GM18517 (cell line): Measurements from ENCODE around the gene RGPD3.
"Not testable (repeated sequence)": the region's sequence is repeated elsewhere in the genome, so short reads cannot be mapped to it uniquely, and the experiment has no call there.

Experiments
- ATAC-seq: cut with Tn5 transposase; IDR thresholded peaks from one replicate; pipeline ENCODE4 v1.9.1; 2021; ENCODE audit warnings: mild to moderate bottlenecking, moderate library complexity; ENCODE audit not compliant: unreplicated experiment

Gene RGPD3

DNA sequence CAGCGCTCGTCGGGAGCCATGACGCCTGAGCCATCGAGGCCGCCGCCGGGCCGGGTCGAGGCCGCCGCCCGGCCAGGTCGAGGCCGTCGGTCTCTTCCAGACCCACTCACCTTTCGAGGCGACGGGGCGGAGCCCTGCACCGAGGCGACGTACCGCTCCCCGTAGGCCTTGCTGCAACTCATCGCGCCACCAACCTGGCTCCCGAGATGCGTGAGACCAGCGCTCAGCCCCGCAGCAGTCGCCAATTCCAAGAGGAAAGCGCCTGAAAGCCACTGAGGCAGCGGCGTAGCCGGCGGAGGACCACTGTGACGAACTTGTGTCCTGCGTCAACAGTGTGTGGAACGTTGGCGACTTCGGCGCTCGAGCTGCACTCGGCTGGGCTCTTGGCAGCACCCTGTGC lies at the start of gene RGPD3:
Gene RGPD3, minus strand, starts transcription at position 307 of the 400 bp plus-strand sequence. Its CDS starts 125 bp downstream, at position 182.
- not testable (repeated sequence) for ATAC-seq

DNA sequence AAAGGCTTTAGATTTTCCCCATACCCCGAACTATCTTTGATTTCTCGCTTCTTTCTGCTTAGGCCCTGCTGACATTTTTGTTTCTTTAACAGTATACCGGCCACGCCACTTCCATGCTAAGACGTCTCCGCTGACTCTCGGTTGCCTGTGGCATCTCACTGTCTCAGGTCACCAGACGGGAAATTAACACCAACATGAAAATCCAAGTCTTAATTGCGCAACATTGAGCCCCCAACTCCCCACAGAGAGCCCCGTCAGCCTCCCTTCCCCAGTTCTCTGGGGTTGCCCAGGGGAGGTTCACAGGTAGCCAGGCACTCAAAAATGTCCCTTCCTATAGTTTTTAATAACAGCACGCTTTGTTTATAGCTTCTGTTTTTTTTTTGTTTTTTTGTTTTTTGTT lies 49.1 kb upstream of the RGPD3 start:
- no peak for ATAC-seq

DNA sequence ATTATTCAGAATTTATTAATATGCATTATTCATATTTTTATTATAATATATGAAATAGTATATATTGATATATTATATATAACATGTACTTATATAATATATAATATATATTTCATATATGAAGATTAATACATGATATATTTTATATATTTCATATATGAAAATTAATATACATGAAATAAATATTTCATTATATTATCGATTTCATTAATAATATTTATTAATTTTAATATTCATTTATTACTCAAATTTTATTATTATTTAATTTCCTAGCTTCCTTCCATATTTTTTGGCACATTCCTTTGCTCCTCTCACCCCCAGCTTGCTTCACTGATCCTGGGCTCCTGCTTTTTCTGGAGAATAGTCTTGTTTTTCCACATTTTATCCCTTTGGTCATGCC lies 48.7 kb upstream of the RGPD3 start:
- ATAC-seq: no peak

DNA sequence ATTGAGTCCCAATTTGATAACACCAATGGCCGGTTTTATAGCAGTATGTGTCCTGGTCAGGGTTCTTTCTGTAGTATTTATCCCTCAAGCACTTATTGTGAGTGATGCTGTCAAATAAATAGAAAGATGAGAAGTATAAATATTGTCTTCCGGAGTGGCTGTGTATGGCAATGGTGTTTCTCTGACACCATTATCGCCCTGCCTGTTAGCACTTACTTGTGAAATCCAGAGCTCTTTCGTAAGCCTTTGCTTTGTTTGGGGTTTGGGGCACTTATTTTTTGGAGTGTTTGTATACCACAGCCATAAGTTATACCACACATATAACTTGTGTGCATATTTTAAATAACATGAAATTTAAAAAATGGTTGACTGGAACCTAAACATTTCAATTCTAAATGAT lies 48.2 kb upstream of the RGPD3 start:
- no peak for ATAC-seq

DNA sequence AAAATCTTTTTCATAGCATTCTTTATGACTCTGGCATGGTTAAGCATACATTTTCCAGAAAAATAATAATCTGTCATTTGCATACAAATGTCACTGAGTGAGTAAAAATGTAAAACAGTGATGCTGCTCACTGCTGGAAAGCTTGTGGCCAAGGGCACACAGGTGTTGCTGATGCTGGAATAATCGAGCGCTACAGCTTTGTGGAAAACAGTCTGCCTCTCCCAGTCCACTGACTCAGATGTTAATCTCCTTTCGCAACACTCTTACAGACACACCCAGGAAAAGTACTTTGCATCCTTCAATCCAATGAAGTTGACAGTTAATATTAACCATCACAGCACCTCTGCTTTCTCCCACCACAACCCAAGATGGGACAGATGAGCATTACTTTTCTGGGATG lies 46.6 kb upstream of the RGPD3 start:
- ATAC-seq: not testable (repeated sequence)

DNA sequence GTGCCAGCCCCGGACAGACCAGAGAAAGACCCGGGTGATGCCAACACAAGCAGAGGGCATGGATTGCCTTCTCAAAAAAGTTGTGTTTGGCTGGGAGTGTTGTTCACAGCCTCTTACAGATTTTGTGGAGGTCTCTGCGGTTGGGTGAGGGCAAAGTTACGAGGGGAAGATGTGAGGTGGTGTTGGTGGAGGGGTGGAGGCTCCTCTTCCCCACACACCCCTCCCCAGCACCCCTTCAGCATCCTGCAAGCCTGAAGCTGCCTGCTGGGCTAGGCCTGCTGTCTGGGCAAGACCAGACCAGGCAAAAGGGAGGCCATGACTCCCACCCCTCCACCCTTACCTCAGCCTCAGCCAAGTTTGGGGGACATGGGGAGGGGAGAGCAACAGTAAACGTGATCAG lies 45.2 kb upstream of the RGPD3 start:
- not testable (repeated sequence) for ATAC-seq

DNA sequence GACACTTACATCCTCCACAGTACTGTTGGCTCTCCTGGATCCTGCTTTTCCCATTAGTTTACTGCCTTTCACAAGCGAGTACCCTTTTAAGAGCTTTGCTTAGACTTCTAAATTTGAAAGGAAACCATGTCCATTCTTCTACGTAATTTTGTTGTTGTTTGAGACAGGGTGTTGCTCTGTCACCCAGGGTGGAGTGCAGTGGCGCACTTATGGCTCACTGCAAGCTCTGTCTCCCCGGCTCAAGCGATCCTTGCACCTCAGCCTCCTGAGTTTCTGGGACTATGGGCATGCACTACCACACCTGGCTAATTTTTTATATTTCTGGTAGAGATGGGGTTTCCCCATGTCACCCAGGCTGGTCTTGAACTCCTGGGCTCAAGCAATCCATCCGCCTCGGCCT lies 43.7 kb upstream of the RGPD3 start:
- ATAC-seq: not testable (repeated sequence)

DNA sequence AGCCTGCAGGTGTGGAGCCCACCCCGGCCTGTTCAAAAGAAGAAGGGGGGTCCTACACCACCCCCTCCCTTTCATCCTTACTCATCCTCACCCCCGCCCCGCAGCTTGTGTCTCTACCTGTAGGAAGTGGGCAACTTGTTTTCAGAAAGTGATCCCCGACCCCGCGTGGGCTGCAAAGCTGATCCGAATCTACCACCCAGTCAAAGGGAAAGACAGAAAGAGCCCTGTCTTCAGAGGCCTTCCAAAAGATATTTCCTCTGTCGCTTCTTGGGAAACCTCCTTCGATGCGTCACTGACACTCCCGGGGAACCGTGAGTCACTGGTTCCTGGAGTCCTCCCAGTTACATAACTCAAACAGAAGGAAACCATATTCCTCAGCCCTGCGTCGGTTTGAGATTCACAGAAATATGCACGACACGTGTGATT lies 43.3 kb upstream of the RGPD3 start:
- ATAC-seq: not testable (repeated sequence)

DNA sequence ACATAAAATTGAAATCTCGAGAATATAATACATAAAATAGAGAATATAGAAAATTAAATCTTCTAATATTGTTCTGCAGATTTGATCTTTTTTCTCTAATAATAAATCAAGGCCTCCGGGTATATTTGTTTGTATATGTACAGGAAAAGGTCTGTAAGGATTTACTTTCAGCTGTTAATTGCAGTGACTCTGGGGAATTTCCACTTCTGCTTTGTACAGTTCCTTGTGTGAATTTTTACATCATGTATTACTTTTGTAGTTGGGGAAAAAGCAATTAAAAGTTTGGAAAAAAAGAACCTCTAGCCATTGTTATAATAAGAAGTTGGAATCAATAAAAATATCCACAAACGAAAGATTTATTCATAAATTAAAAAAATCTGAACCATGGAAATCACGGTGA lies 42.6 kb upstream of the RGPD3 start:
- not testable (repeated sequence) for ATAC-seq

DNA sequence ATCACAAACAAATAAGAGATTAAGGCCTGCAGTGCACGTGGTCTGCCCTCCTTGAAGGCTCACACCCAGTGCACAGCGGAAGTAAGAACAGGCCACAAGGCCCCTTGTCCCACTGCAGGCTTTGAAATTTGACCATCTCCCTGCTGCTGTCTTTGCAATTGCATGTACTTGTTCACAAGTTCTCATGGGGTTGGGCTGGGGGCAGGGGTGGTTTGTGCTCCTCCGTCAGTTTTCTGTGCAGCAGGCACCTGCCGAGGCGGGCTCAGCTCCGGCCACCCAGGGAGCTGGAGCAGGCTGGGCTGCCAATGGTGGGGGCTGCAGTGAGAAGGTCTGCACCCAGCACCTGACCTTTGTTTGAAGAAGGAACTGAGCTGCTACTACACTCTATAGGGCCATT lies 41.2 kb upstream of the RGPD3 start:
- not testable (repeated sequence) for ATAC-seq

DNA sequence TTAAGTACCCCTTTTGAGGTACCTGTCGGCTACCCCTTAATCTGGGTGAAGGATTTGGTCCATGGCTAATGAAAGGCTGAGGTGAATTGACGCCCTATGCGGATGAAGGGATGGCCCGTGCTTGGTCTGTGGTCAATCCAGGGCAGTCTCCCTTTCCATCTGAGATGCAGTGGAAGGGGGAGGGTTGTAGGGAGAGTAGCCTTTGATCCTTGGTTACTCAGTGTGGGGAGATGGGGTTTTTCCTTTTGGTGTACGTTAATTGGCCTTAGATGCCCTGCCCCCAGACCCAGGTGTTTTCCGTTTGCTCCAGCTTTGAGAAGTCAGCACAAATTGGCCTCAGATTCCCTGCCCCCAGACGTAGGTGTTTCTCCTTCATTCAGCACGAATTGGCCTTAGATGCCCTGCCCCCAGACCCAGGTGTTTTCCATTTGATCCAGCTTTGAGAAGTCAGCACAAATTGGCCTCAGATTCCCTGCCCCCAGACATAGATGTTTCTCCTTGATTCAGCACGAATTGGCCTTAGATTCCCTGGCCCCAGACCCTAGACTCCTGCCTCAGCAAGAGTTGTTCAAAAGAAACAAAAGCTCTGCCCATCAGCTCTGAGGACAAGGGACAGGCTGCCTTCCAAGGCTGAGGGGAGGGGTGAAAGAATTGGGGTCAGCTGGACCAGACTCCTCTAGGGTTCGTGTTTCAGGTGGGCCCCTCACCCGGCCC lies 40.6 kb upstream of the RGPD3 start:
- ATAC-seq: not testable (repeated sequence)

DNA sequence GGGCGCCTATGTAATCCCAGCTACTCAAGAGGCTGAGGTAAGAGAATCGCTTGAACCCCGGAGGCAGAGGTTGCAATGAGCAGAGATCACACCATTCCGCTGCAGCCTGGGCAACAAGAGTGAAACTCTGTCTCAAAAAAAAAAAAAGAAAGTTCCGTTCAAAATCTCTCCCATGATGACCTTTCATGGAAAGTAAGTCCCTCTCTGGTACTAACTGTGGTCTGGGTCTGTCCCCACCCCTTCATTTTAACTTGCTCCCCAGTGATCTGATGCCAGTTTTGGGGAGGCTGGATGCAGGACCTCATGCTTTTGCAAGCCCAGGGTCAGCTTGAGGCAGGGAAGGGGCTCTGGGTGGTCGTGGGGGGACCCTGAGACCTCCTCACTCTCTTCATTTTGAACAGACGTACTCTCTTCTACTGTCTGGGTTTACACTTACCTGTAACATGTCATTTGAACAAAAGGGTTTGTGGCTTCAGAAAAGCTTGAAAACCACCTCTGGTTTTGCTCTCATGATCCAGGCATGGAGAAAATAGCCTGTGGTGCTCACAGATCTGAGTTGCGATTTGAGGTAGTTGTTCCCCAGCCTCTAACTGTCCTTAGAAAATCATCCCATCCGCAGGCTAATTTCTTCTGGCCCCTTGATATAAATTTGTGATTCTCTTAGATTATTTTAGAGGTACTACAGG lies 37.9 kb upstream of the RGPD3 start:
- not testable (repeated sequence) for ATAC-seq

DNA sequence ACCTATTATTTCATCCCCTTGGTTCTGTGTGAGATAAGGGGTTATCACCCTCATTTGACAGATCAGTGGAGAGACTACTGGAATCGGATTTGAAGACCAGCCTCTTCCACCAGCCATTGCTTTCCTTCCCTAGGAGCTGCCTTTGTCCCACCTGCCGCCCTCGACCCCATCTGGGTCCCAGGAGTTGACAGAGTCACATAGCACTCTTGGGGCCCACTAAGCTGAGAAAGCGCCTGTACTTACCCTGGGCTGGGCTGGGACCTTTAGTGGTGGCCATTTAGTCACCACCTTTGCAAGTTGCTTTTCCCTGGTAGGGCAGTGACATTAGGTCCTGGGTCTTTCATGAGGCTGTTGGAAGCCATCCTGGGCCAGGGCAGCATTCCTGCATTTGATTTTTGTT lies 36.6 kb upstream of the RGPD3 start:
- ATAC-seq: not testable (repeated sequence)

DNA sequence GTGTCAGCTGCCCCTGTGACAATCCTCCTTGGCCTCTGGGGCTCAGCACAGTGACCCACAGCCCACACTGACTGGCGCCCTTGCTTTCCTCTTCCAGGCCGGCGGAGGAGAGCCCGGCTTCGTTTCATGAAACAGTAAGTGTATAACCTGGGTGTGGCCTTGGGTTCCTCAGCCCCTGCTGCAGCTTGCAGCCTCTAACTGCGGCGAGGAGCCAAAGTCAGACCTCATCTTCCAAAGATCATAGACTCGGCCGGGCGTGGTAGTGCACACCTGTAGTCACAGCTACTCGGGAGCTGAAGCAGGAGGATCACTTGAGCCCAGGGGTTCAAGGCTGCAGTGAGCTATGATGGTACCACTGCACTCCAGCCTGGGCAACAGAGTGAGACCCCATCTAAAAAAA lies 36.0 kb upstream of the RGPD3 start:
- ATAC-seq: not testable (repeated sequence)

DNA sequence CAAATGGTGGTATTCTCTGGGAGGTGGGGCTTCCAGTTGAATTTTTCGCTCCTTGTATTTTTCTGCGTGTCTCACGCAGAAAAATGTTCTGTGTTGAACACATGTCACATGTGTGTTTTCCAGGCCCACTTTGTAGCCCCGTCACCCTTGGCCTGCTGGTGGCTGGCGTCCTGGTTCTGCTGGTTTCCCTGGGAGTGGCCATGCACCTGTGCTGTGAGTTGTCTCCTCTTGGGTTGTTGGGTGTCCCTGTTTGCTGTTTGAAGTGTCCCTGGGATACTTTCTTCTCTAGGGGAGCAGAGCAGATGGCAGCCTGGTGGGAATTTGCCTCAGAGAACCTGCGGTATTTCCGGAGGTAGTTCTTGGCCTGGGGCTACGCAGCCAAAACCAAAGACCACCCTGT lies 34.1 kb upstream of the RGPD3 start:
- ATAC-seq: not testable (repeated sequence)

DNA sequence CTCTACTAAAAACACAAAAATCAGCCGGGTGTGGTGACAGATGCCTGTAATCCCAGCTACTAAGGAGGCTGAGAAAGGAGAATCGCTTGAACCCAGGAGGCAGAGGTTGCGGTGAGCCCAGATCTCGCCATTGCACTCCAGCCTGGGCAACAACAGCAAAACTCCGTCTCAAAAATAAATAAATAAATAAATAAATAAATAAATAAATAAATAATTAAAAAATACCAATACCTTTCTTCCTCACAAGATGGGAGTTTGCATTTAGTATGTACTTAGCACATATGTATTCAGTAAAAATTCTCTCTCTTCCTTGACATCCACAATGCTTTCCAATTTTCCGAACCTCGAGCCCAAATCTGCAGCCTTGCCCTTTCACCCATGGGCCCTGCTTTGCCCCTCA lies 32.1 kb upstream of the RGPD3 start:
- ATAC-seq: not testable (repeated sequence)

DNA sequence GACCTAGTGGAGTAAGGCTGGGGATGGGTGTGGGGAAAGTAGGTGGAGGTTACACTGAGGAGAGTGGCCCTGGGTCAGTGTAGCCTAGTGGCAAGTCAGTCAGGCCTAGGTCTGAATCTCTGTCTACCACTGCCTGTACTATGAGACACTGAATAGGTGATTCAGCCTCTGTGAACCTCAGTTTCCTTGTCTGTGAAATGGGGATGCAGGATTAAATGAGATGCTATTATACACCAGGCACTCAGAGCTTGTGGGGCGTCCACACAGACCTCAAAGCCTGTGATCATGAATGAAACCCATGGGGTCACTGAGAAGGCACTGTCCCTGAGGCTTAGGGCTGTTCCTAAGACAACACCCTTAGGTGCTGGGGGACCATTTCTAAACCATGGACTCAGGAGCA lies 30.3 kb upstream of the RGPD3 start:
- ATAC-seq: not testable (repeated sequence)

DNA sequence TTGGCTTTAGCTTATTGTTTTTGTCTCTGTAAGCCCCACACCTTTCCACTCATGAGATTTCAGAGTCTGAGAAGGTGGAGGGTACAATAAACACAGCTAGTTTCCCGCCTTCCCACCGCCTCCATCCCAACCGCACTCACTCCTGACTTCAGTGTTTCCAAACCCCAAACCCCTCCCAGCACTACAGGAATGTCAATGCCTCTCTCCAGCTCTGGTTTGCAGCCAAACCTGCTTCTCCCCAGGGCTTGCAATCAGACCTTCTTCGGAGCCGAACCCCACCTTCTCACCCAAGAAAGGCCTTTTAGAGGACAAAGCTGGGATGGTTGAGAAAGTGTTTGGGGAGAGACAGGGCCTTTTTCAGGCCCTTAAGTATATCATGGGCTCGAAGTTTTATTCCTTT lies 24.7 kb upstream of the RGPD3 start:
- ATAC-seq: not testable (repeated sequence)

DNA sequence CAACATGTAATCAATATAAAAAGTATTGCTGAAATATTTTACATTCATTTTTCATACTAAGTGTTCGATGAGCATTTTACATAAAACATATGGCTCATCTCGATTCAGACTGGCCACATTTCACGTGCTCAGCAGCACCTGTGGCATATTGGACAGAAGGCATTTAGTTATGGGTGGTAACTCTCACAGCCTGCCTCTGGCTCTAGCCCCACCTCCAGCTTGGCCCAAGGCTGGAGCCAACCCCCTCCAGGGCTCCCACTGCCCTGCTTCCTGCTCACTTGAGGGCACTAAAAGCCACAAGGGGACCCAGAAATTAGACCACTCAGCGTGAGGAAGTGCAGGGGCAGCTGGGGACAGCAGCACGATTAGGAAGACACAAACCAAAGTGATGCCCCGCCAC lies 24.2 kb upstream of the RGPD3 start:
- ATAC-seq: not testable (repeated sequence)

DNA sequence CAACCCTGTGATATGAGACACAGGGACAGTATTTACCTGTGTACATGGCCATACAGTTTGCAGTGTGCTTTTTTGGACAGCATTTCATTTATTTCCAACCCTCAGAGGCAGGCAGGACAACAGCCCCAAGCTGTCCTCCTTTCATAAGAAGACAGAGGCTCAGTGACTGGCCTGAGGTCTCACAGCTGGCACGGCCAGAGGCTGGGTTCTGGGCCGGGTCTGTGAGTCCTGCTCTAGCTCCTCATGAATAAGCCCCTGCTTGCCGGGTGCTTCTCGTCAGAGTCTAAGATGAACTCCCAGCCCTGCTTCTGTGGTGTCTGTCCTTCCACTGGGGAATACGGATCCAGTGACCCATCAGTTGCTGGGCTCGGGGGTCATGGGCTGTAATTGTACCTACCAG lies 21.5 kb upstream of the RGPD3 start:
- ATAC-seq: not testable (repeated sequence)

DNA sequence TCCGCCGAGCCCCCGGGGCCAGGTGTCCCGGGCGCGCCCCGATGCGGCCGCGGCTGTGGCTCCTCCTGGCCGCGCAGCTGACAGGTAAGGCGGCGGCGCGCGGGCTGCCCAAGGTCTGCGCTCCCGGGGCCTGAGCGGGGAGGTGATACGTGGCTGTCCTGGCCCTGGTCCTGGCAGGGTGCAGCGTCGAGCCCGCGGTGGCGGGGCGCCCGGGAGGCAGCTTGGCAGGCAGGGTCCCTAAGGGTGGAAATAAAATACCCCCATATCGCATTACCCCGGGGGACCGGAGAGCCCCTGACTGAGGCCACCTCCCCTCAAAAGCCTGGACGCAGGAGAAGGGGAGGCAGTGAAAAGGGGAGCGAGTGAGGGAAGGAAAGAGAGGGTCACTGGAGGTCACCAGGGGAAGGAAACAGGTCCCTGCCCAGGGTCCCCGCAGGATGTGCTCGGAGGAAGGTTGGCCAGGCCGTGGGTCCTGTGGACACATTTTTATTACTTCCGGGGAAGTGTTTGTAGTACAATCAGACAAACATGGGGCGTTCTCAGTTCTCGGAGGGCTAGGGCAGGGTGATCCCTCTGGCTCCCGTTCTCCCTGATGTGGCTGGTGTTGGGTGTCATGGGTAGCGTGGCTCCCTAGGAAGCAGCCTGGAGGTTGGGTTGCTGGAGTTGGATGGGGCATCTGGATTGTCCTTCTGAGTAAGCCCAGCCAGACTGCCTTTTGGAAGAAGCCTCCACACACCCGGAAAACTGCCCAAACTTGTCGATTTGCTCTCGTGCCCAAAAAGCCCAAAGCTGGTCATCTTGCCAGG lies 19.4 kb upstream of the RGPD3 start:
- not testable (repeated sequence) for ATAC-seq
